Measurements from ENCODE around the gene LPIN2. TPM values are rescaled to one million over a fixed set of nuclear protein-coding genes. Genes with fewer than 3 reads are reported as not detected.

The LPIN2 gene, protein sequence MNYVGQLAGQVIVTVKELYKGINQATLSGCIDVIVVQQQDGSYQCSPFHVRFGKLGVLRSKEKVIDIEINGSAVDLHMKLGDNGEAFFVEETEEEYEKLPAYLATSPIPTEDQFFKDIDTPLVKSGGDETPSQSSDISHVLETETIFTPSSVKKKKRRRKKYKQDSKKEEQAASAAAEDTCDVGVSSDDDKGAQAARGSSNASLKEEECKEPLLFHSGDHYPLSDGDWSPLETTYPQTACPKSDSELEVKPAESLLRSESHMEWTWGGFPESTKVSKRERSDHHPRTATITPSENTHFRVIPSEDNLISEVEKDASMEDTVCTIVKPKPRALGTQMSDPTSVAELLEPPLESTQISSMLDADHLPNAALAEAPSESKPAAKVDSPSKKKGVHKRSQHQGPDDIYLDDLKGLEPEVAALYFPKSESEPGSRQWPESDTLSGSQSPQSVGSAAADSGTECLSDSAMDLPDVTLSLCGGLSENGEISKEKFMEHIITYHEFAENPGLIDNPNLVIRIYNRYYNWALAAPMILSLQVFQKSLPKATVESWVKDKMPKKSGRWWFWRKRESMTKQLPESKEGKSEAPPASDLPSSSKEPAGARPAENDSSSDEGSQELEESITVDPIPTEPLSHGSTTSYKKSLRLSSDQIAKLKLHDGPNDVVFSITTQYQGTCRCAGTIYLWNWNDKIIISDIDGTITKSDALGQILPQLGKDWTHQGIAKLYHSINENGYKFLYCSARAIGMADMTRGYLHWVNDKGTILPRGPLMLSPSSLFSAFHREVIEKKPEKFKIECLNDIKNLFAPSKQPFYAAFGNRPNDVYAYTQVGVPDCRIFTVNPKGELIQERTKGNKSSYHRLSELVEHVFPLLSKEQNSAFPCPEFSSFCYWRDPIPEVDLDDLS
- total RNA-seq: 10 to 100 TPM; 77.5 TPM

DNA sequence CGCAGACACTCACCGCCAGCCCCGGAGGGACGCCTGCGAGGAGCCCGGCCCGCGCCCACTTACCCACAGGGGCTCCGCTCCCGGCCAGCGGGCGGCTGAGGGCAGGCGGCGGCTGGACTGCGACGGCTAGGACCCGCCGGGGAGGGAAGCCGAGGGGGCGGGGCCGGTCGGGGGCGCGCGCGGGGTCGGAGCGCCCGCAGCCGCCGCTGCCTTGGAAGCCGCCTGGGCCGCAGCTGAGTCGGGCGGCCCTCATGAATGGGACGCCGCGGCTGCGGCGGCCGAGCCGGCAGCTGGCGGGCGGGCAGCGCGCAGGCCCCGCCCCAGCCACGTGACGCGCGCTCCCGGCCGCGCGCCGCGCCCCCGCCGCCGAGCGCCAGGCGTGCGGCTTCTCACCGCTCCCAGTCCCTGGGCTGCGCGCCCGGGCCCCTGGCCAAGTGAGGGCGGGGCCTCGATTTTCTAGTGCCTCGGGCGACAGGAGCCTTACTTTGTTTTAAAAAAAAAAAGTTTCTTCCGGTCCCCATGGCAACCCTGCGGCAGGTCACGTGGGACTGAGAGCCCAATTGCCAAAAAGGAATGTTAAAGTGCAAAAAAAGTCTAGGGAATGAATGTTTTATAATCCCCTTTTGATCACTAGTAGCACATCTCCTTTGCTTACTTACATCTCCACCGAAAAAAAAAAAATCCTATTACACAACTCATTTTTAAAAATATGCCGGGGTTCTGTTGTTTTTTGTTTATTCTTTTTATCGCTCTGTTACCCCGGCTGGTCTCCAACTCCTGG, at the start of gene LPIN2:
Gene LPIN2 (minus strand): TSS at position 121 of the 781 bp plus-strand sequence. CDS start 52,304 bp downstream, outside the sequence.
- Mint-ChIP-seq H3K36me3 (ENCODE audit: low read depth) (peaks cover 31% of the 10 kb centered on the region), H3K4me1 (ENCODE audit: low read depth) (peaks cover 66% of the 10 kb centered on the region), H3K27ac (peak within 1 kb of the TSS; percentile 90), H3K27me3 (ENCODE audit: low read depth) (no peaks in the 10 kb centered on the region), H3K9me3 (ENCODE audit: insufficient read depth) (no peaks in the 10 kb centered on the region), H3K4me3 (peak within 1 kb of the TSS; percentile 87)
- DNase-seq: peak; percentile 97
- ChIA-PET CTCF (interaction anchor here (1.3 to 1.4 kb wide), 2 partner anchors 19 to 116 kb away, joined by 5 to 6 read pairs; no protein-coding TSS in a partner anchor), POLR2A (interaction anchor here (1.1 to 2.1 kb wide), 2 partner anchors 46 to 49 kb away, joined by 4 to 25 read pairs; no protein-coding TSS in a partner anchor)
- ATAC-seq: peak; percentile 93

DNA sequence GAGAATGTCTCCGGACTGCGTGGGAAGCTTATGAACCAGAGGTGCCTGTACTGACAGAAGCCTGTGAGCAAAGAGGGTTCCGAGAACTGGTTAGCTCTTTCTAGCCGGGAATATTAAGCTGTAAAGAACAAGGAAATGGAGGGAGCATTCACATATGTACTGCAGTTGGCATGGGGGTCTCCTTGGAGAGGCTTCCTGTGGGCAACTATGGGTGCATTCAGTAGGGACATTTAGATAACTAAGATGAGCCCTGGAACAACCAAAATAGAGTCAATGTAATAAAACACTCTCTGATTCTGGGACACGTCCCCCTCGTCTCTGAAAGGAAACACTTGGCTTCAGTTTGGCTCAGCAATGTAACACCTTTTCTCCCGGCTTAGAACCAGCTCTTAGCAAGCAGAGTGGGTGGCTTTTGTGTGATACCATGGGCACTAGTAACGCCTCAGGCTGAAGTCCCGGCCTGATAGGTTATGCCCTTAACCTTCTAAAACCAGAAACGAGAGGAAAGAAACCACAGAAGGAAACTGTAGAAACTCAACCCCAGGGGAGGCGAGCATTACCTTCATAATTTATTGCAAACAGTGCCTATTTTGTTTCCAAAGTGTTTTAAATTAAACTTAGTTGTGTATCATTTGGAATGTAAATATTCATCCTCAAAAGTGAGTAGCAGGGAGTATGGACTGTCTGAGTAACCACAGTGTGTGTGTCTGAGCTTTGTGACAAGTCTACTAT, 48.8 kb upstream of the LPIN2 start:
- CTCF ChIA-PET: interaction anchor here (0.6 to 9.7 kb wide), 45 partner anchors 9 to 473 kb away, joined by 3 to 311 read pairs (median 9); partner anchors contain the start of gene MYL12A
- peak; percentile 60 for ATAC-seq
- Mint-ChIP-seq H3K27me3 (ENCODE audit: low read depth) (no peaks in the 10 kb centered on the region), H3K4me3 (peak overlapping the region; percentile 64), H3K9me3 (ENCODE audit: insufficient read depth) (no peaks in the 10 kb centered on the region), H3K27ac (peak overlapping the region; percentile 95), H3K4me1 (ENCODE audit: low read depth) (peaks cover 66% of the 10 kb centered on the region), H3K36me3 (ENCODE audit: low read depth) (no peaks in the 10 kb centered on the region)
- DNase-seq: peak; percentile 72
- POLR2A ChIA-PET: interaction anchor here (0.5 to 5.2 kb wide), 19 partner anchors 14 to 533 kb away, joined by 3 to 49 read pairs (median 4); partner anchors contain the start of genes LPIN2, MYL12A and MYL12B

DNA sequence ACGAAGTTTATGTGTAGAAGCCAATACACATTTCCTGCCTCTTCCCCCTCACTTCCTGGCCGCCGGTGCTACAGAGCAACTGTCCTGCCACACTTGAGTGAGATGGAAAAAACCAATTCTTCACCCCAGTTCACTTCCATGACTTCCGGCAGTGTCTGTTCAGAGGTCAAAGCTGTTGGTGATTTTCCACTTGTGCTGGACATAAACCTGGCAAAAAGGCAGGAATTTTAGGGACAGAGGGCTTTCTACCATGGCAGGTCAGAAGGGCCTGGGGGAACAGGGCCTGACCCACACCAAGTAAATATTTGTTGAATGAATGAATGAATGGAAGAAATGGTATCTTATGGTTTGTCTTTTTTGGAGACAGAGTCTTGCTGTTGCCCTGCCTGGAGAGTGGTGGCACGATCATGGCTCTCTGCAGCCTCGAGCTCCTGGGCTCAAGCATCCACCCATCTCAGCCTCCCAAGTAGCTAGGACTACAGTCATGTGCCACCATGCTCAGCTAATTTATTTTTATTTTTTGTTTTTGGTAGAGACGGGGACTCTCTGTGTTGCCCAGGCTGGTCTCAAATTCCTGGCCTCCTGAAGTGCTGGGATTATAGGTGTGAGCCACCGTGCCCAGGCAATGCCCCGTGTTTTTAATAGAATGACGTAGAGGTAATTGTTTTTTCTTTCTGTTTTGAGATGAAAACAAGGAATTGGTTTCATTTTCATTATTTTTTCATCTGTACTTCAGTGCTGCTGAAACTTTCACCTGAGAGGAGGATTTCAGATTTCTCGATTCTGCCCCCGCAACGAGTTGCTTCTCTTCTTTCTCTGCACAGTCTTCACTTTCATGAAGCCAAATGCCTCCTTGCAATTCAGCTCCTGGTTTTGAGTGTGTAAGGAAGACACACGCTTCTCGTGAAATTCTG, 48.0 kb upstream of the LPIN2 start:
- Mint-ChIP-seq H3K4me1 (ENCODE audit: low read depth) (peaks cover 64% of the 10 kb centered on the region), H3K27ac (peak overlapping the region; percentile 95), H3K4me3 (peak overlapping the region; percentile 64), H3K36me3 (ENCODE audit: low read depth) (no peaks in the 10 kb centered on the region), H3K9me3 (ENCODE audit: insufficient read depth) (no peaks in the 10 kb centered on the region), H3K27me3 (ENCODE audit: low read depth) (no peaks in the 10 kb centered on the region)
- DNase-seq (peak; percentile 69), ATAC-seq (peak; percentile 41)
- ChIA-PET POLR2A (interaction anchor here (0.7 to 5.2 kb wide), 20 partner anchors 17 to 533 kb away, joined by 3 to 49 read pairs (median 4); partner anchors contain the start of genes LPIN2, MYL12A and MYL12B), CTCF (interaction anchor here (0.5 to 9.7 kb wide), 21 partner anchors 13 to 472 kb away, joined by 3 to 311 read pairs (median 22); partner anchors contain the start of gene MYL12A)

DNA sequence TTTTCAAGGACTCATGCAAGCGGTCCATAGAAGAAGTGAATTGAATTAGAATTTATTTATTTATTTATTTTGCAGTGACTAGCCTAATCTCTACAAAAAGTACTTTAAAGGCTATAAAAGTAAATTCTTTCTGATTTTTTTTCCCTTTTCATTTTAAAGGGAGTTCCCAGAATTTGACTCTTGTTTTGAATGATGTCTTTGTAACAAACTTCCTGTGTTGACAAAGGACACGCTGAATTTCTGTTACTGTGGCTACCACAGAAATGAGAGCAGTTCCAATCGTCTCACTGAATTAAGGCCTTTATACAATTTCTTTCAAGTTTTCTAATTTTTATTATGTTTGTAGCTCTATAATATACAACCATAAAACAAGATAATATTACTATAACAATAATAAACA, 46.3 kb upstream of the LPIN2 start:
- Mint-ChIP-seq H3K4me1 (ENCODE audit: low read depth) (peaks cover 64% of the 10 kb centered on the region), H3K9me3 (ENCODE audit: insufficient read depth) (no peaks in the 10 kb centered on the region), H3K27me3 (ENCODE audit: low read depth) (no peaks in the 10 kb centered on the region), H3K36me3 (ENCODE audit: low read depth) (peaks cover 2% of the 10 kb centered on the region), H3K27ac (peak overlapping the region; percentile 78), H3K4me3 (no peak overlapping the region)
- ATAC-seq: peak; percentile 17
- ChIA-PET POLR2A (interaction anchor here (1.0 to 5.2 kb wide), 4 partner anchors 46 to 535 kb away, joined by 4 to 49 read pairs (median 20); partner anchors contain the start of genes LPIN2 and MYL12A), CTCF (interaction anchor here (1.0 to 9.7 kb wide), 7 partner anchors 9 to 77 kb away, joined by 3 to 311 read pairs (median 60); no protein-coding TSS in a partner anchor)
- DNase-seq: no peak

DNA sequence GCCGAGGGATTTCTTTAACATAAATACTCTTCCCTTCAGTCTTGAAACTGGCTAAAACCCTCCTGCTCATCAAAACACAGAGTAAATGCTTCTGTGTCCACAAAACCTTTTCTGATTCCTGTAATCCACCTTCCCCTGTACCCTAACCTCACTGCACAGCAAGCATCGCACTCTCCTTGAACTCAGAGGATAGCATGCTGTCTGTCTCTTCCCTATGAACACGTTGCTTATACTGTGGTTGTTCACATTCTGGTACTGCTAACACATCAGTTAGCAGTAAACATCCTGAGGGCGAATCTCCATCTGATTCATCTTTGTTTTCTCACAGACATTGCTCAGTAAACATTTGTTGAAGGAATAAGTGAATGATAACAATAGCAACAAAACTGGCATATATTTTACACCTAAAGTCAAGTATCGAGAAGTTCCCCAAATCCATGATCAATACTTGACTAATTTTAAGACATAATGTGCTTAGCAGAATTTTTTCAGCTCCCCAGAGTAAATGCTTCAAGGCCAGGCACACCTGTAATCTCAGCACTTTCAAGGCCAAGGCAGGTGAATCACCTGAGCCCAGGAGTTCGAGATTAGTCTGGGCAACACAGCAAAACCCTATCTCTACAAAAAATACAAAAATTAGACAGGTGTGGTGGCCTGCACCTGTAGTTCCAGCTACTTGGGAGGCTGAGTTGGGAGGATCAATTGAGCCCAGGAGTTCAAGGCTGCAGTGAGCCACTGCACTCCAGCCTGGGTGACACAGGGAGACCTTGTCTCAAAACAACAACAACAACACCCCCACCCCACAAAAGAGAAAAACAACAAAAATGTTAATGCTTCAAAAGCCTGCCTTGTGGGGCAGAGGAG, 45.6 kb upstream of the LPIN2 start:
- Mint-ChIP-seq H3K4me1 (ENCODE audit: low read depth) (peaks cover 64% of the 10 kb centered on the region), H3K27ac (peak overlapping the region; percentile 78), H3K36me3 (ENCODE audit: low read depth) (peaks cover 4% of the 10 kb centered on the region), H3K4me3 (peak overlapping the region; percentile 3), H3K27me3 (ENCODE audit: low read depth) (no peaks in the 10 kb centered on the region), H3K9me3 (ENCODE audit: insufficient read depth) (peaks cover 2% of the 10 kb centered on the region)
- CTCF ChIA-PET: interaction anchor here (6.5 to 9.7 kb wide), 2 partner anchors 62 to 72 kb away, joined by 70 to 311 read pairs; no protein-coding TSS in a partner anchor
- POLR2A ChIA-PET: interaction anchor here (0.7 to 5.2 kb wide), 3 partner anchors 45 to 188 kb away, joined by 3 to 49 read pairs (median 4); partner anchors contain the start of genes LPIN2 and MYL12A
- ATAC-seq (no peak), DNase-seq (no peak)

DNA sequence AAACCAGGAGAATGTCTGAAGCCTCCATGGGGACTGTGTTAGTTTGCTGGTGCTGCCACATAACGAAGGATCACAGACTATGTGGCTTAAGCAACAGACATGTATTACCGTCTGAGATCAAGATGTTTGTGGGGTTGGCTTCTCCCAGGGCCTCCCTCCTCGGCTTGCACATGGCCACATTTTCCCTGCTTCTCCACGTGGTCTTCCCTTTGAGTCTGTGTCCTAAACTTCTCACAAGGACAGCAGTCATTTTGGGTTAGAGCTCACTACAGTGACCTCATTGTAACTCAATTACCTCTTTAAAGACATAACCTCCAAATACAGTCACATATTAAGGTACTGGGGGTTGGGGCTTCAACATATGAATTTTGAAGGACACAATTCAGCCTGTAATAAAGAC, 44.6 kb upstream of the LPIN2 start:
- peak overlapping the region; percentile 21 for H3K27ac Mint-ChIP-seq
- H3K4me3 Mint-ChIP-seq: no peak overlapping the region
- ATAC-seq: no peak
- peaks cover 8% of the 10 kb centered on the region for H3K9me3 Mint-ChIP-seq (ENCODE audit: insufficient read depth)
- H3K4me1 Mint-ChIP-seq (ENCODE audit: low read depth): peaks cover 54% of the 10 kb centered on the region
- H3K36me3 Mint-ChIP-seq (ENCODE audit: low read depth): peaks cover 10% of the 10 kb centered on the region
- CTCF ChIA-PET: interaction anchor here (0.9 to 9.7 kb wide), 3 partner anchors 12 to 72 kb away, joined by 3 to 311 read pairs (median 4); no protein-coding TSS in a partner anchor
- POLR2A ChIA-PET: interaction anchor here (0.9 kb wide), 1 partner anchor 63 kb away, joined by 3 read pairs; no protein-coding TSS in a partner anchor
- no peak for DNase-seq
- no peaks in the 10 kb centered on the region for H3K27me3 Mint-ChIP-seq (ENCODE audit: low read depth)

DNA sequence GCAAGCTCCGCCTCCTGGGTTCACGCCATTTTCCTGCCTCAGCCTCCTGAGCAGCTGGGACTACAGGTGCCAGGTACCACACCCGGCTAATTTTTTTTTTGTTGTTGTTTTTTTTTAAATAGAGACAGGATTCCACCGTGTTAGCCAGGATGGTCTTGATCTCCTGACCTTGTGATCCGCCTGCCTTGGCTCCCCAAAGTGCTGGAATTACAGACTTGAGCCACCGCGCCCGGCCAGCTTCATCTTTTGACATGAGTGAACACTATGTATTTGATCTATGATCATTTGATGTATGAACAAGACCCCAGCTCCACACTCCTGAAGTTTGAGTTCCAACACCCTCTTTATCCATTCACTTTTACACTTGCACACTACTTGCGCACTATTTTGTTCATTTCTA, 43.4 kb upstream of the LPIN2 start:
- ChIA-PET POLR2A (interaction anchor here (0.5 to 0.6 kb wide), 2 partner anchors 17 to 57 kb away, joined by 3 read pairs; no protein-coding TSS in a partner anchor), CTCF (interaction anchor here (1.1 to 2.3 kb wide), 5 partner anchors 8 to 73 kb away, joined by 3 to 9 read pairs (median 4); no protein-coding TSS in a partner anchor)
- ATAC-seq: no peak
- Mint-ChIP-seq H3K4me1 (ENCODE audit: low read depth) (peaks cover 48% of the 10 kb centered on the region), H3K9me3 (ENCODE audit: insufficient read depth) (peaks cover 8% of the 10 kb centered on the region), H3K27me3 (ENCODE audit: low read depth) (no peaks in the 10 kb centered on the region), H3K27ac (no peak overlapping the region), H3K4me3 (no peak overlapping the region), H3K36me3 (ENCODE audit: low read depth) (peaks cover 10% of the 10 kb centered on the region)
- no peak for DNase-seq

DNA sequence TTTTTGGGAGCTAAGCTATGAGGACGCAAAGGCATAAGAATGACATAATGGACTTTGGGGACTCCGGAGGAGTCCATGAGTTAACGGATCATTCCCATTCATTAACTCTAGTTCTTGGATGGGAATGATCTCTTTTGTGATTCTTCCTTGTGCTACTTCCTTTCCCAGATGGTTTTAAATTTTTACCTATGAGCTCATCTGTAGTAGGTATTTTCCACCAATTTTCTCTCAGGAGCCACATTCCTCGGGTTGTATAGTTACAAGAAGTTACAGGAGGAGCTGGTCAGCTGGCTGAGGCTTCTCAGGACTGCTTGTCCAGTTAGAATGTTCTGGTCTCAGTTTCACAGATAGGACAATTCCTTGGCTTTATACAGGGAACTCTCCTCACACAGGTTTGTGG, 42.9 kb upstream of the LPIN2 start:
- H3K4me1 Mint-ChIP-seq (ENCODE audit: low read depth): peaks cover 43% of the 10 kb centered on the region
- DNase-seq (no peak), ATAC-seq (no peak)
- CTCF ChIA-PET: interaction anchor here (1.0 to 2.3 kb wide), 5 partner anchors 8 to 73 kb away, joined by 3 to 9 read pairs (median 4); no protein-coding TSS in a partner anchor
- POLR2A ChIA-PET: interaction anchor here (0.5 to 0.6 kb wide), 2 partner anchors 18 to 57 kb away, joined by 3 read pairs; no protein-coding TSS in a partner anchor
- H3K27ac Mint-ChIP-seq: no peak overlapping the region
- H3K4me3 Mint-ChIP-seq: no peak overlapping the region
- H3K27me3 Mint-ChIP-seq (ENCODE audit: low read depth): no peaks in the 10 kb centered on the region
- peaks cover 10% of the 10 kb centered on the region for H3K36me3 Mint-ChIP-seq (ENCODE audit: low read depth)
- H3K9me3 Mint-ChIP-seq (ENCODE audit: insufficient read depth): peaks cover 8% of the 10 kb centered on the region

Measured in activated CD8-positive, alpha-beta T cell treated with anti-CD3 and anti-CD28 coated beads, Interleukin-2, amount 10 ng/mL, durations not matched to agents 7 days and 5 days (primary cell).